EL (cell line): Measurements from ENCODE around the gene CEP43.

Experiments used
- DNase-seq: peaks from one replicate; pipeline ENCODE4 v3.0.0-alpha.2; 2016

CEP43 gene

DNA sequence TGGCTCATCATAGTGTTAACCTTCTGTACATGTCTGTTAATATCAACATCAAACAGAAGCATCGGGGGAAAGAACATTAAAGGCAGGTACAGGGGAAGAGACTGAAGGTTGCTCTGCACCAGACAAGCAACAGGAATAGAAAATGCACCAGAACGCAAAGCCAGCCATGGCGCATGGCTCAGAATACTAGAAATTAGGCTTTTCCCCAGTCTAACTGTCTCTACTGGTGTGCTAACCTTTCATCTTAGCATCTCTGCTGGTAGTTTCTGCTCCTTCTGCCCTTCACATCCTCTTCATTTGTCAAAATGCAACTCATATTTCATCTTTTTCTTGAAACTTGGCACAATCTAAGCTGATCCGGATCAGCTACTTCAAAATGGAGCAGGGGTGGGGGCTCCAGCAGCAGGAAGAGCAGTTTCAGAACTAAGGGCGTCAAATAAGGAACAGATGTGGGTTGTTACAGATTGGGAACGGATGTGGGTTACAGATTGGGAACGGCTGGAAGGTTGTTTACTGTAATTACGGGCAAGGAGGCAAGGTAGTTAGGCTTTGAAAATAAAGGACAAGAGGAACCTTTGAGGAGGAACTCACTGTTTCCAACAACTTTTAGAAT lies 29.7 kb upstream of the CEP43 start:
- no peak for DNase-seq

DNA sequence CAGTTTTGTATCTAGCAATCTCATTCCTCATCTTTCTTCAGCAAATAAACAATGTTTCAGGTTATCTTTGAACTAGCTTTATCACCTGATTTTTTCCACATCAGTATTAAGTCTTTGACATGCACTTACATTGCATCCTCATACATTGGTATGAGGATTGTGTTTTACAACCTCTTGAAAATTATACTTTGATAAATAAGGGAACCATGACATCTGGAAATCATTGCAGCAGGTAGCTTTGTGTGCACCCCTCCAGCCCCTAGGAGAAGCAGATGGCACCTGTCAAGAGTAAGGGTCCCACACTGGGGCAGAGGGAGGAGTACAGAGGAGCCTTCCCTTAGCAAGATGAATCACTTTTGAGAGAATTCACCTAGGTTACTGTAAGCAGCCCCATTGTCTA lies 29.1 kb upstream of the CEP43 start:
- no peak for DNase-seq

DNA sequence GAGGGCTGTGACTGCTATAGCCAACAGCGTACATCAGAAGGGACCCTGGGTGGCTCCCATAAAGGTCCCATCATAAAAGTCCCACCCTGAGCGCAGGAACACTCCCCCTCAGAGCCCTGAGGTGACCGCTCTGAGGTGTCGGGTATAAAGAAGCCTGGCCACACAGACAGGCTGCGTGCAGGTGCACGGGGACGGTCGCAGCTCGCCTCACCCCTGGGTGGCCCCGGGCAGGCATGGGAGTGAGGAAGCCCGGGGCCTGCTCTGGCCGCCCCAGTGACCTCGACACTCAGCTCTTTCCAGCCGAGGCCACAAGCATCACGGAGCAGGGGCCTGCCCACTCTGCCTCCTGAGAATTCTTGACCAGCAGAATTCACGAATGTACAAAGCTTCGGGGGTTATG lies 28.4 kb upstream of the CEP43 start:
- DNase-seq = no peak

DNA sequence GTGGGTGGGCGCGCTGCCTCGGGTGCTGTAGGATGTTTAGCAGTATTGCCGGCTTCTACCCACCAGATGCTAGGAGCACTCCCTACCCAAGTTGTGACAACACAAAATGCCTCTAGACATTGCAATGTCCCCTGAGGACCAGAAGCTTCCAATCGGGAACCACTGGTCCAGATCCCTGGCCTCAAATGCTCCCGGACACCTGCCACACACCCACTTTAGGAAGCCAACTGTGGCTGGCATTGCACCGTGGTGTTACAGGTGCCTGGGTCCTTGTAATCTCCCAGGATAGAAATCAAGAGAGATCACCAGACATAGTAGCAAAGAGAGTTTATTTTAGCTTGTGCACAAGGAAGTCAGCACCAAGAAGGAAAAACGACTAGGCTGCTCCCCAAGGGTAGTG lies 27.9 kb upstream of the CEP43 start:
- no peak for DNase-seq

DNA sequence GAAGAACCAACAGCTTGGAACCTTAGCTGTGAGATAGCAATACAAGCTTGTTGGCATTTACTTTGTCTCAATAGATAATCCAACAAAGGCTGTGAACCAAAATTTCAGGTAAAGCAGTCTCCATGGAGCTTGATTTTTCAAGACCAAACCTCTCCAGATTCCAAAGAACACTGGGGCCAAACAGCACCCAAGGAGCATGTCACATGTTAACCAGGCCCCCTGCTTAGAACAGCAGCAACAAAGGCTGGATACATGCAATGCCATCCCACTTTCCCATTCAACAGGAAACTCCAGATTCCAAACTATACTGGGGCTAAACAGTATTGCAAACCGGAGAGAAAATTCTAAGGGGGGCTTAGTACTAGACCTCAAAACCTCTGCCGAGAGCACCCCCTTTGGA lies 27.1 kb upstream of the CEP43 start:
- no peak for DNase-seq

DNA sequence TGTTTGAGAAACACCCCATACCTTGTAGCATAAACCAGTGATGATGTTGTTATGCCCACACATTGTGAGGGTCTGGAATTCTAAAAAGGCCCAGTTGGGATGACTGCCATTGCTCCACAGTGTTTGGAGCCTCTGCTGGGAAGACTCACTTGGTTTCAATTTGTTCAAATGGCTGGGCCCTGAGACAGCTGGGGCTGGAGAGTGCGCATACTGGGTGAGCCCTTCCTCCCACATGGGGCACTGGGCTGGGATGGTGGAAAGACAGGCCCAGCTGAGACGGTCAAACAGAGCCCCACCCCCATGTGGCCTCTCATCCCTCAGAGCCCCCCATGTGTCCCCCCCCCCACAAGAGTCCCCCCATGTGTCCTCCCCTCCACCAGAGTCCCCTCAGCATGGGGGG lies 22.6 kb upstream of the CEP43 start:
- DNase-seq = no peak

DNA sequence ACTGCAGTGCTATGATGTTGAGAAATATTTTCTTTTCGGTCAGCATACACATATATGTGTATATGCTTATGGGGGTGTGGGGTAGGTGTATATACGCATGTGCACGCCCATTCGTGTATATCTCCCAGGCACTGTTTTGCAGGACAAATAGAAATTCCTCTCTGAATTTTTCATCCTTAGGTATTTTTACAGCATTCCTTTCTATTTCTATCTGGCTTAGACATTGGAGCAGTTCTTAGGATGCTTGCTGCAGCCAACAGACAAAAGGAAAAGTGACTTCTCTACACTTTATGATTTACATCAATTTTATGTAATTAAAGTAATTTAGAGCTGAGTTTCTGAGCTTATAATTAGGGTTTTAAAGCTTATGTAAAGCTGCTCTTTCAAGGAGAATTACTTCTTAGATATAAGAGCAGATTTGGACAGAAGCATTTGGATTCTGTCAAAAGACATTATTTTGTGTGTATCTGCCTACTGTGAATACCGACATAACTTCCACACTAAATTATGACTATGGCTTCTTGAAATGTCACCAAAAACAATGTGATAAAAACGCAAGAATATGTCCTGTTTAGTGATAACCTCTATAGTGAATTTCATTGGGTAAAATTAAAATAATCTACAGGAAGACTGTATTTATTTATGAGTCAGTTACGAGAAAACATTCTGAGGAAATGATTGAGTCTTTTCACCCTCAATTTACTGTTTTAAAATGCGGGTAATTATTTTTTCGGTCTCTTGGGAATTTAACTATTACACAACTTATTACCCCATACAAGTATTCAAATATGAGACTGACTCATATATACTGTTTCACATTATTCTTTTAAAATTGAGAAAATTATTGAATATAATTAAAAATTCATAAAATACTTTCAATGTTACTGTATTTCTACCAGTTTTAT lies 21.3 kb upstream of the CEP43 start:
- DNase-seq = no peak

DNA sequence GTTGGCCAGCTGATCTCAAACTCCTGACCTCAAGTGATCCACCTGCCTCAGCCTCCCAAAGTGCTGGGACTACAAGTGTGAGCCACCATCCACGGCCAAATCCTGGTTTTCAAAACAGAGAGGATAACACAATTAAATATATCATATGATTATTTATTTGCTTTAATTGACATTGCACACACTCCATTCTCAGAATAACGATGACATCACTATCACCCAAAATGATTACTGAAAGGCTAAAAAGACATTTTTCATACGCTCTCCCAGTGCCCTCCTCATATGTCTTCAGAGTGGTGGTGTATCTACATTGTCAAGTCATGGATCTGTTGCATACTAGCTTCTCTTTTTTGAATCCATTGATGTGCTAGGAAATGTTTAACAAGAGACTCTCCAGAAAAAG lies 18.5 kb upstream of the CEP43 start:
- no peak for DNase-seq

DNA sequence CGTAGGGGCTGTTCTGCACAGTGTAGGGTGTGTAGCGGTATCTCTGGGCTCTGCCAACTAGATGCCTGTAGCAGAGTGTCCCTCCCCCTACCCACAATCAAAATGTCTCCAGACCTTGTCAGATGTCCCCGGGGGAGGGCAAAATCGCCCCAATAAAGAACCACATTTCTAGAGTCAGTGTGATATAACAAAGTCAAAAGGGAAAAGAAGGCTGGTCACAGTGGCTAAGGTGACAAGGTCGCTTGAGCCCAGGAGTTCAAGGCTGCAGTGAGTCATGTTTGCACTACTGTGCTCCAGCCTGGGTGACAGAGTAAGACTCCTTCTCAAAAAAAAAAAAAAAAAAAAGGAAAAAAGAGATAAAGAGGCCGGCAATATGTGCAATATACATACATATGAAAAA lies 11.7 kb upstream of the CEP43 start:
- DNase-seq = no peak

DNA sequence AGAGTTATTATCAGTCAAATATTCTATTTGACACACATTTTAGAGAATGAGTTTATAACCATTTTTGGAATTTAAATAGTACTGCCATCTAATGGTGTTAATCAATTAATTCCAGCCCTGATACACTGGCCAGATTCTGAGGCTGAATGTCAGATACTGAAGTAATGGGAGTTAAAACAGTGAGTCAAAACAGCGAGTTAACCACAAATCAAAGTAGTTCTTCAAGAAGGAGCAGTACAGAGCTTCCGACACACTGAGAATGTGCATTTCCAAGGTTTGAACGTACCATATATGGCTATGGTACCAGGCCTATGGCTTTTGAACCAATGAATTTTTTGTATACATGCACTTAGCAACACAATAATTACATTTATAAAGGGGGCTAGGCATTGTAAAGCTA lies 11.3 kb upstream of the CEP43 start:
- DNase-seq = no peak

DNA sequence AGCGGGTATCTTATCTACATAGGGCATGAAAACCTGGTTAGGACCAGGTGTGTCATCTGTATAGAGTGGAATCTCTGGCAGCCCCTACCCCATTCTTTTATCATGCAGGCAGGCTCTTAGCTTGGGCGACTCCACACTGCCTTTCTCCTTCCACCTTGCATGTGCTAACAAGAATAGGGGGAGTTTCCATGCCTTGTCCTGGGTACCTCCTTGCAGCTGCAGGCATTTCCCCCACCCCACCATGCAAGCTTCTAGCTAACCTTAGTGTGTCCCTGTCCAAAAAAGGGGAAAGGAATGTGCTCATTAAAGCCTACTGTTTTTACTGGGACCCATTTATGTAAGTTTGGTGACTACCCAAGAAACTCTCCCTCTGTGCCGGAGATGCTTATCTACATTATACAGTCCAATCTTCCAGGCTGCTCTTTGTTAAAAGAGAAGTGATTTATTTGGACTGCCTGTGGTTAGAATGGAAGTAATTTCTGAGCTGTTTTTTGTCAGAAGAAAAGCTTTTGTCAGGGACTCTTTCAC lies 10.5 kb upstream of the CEP43 start:
- no peak for DNase-seq

DNA sequence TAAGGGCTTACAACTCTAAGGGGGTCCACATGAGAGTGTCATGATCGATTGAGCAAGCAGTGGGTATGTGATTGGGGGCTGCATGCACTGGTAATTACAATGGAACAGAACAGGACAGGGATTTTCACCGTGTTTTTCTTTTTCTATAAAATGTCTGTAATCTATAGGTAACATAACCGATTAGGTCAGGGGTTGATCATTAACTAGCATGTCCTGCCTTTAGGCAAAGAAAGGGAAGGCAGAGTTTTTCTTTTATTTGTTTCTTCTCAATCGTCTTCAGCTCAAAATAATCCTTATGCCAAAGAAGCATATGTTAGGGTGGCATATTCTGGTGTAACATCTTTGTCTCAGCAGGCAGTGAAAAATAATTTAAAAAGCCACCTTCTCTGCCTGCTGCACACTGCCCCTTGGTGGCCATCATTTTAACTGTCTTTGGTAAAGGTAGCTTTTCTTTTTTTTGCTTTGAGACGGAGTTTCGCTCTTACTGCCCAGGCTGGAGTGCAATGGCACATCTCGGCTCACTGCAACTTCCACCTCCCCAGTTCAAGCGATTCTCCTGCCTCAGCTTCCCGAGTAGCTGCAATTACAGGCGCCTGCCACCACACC lies 9.7 kb upstream of the CEP43 start:
- peak; percentile 23 for DNase-seq

DNA sequence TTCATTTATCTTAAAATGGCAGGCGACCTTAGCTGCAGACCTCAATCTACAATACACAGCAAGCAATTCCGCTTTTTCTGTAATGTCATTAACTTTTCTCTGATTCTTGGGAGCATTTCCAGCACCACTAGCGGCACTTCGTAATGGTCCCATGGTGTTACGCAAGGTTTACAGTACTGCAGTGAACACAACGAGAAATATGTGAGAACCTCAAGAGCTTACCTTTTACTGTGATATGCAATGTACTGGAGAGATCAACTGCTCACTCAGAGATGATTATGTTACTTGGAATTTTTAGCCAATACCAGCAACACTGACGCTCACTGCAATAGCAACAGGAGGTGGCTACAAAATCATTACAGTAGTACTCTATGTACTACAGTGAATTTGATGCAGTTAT lies 2.8 kb upstream of the CEP43 start:
- peak; percentile 38 for DNase-seq

DNA sequence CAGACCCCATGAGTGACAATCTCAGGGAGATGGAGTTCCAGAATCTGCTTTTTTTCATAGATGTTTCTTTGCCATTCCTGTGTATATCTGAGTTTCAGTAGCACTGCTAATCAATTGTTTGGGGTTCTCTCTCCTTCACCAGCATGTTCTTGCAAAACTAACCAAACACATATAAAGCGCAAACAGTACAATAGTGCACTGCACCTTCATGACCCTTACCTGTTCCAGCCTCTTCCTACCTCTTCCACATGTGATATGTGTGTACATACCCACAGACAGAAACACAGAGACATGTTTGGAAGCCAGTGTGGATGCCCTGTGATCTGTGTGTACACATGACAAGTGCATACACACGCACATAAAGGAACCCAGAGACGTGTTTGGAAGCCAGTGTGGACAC lies 1.8 kb upstream of the CEP43 start:
- no peak for DNase-seq

DNA sequence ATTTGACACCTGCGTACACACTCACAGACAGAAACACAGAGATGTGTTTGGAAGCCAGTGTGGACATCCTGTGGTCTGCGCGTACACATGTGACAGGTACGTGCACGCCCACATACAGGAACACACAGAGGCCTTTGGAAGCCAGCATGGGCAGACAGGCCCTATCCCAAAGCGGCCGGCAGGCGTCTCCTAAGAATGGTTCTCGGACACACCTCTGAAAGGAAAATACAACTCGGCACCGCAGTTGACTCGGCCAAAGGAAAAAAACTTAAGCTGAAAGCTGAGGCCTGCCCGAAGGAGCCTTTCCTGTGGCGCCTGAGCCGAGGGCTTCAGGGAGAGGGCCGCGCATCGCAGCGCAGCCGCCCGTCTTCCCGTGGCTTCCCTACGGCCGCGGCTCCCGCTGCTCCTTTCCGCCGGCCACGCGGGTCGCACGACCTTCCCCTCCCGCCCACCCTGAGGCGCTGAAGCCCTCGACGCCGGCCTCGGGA lies 1.4 kb upstream of the CEP43 start:
- DNase-seq = peak; percentile 75

DNA sequence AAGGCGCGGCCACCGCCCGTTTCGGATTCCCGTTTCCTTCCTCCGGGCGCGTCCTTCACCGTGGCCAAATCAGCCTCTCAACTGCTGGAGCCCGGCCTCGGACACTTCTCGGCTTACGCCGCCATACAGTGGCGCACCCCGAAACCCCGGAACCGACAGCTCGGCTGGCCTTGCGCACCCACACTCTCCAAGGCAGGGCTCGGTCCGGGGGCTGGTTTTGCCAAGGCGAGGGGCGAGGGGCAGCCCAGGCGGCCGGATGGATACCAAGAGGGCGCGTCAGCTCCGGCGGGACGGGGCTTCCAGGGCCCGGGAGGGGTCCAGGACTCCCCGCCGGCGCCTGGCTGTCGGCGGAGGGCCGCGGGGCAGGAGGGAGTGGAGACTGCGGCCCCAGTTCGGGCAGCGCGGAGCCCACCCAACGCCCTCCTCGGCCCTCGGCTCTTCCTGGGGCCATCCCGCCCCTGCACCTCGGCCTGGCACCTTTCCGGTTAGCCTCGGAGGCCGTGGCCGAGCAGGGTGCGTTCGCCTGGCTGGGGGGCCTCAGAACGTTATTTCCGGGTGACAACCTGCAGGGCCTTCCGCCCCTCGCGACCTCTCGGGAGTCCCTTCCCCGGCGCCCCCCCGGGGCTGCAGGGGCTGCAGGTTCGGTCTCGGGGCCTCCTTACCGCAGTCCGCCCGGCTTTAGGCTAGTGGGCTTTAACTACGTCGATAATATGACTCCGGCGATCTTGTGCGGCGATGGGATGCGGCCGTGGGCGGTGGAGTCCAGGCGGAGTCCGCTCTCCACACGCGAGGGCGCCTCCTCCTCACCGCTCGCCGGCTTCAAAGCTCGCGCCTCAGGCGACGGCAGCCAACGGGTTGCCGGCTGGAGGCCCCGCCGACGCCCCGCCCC lies 697 bp upstream of the CEP43 start:
- peak; percentile 26 for DNase-seq

DNA sequence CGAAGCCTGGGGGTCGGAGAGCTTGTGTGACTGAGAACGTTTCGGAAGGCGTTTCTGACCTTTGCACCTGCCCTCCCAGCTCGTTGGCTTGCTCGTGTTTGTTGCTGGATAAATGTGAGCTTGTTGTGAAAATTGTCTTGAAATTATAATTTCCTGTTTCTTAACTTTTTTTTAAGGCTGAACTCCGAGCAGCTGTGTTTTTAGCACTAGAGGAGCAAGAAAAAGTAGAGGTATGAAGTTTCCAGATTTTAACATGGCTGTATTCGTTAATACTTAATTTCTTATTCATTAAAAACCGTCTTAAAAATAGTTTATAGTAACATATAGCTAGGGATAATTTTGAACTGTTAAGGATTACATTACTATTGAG lies 672 bp downstream of the CEP43 start:
- no peak for DNase-seq

DNA sequence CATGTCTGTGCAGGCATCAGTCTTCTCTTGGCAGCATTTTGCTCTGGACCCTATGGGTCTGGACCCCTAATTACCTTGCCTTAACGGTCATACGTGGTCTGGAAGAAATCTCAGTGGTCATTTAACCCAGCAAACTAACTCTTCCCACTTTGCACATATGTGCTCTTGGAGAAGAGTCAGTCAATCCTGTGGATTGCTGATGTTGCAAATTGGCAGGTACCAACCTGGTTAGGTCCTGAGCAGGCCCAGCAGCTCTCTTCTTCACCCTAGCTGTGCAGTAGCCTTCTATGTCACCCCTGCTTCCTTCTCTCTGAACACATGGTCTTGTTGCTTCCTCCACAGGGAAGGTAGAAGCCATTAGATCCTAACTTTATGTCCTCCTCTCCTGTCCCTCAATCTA lies 1.6 kb downstream of the CEP43 start:
- DNase-seq = no peak

DNA sequence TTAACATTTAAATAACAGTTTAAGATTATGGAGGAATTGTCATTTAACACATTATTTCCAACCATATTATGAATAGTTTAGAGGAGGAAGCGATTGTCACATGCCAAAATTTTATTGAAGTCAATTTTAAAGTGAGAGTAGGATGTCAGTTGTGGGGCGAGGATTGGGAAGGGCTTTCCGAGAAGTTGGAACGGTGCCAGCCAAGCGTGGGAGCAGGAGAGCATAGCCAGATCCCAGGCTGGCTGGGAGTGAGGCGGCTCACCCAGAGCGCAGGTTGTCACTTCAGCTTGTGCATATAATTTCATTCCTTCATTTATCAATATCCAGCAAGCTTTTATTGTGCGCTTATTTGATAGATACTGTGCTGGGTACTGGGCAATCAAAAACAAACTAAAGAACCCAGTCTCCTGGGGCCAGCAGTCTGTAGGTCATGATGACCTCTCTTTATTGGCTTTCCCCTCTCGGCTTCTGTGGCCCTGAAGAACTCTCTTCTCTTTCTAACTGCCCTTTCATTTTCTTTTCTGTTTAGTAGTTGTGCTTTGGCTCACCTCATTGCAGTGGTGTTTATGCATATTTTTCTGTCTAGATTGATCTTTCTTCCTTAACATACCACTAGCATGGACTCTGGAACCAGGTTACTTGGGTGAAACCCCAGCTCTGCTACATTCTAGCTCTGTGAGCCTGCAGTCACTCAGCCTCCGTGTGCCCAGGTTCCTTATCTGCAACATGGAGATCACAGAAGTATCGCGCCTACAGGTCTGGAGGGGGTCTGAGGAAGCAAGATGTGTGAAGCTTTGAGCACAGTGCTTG lies 6.4 kb downstream of the CEP43 start:
- no peak for DNase-seq

DNA sequence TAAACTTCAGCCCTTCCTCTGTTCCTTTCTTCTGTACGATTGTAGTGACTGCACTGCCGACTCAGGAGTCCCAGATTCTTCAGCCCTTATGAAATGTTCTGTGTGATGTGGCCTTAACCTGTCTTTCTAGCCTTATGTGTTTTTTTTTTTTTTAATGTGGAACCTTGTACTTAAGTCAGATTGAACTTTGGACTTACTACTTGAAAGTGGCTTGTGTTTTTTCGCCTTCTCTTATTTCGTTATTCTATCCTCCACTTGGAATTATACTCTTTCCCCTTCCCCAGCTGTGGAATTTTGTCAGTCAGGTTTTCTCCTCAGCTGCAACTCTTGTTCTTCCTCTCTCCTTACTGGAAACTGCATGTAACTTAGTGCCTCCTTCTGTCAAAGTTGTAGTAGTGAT lies 8.8 kb downstream of the CEP43 start:
- DNase-seq = no peak

DNA sequence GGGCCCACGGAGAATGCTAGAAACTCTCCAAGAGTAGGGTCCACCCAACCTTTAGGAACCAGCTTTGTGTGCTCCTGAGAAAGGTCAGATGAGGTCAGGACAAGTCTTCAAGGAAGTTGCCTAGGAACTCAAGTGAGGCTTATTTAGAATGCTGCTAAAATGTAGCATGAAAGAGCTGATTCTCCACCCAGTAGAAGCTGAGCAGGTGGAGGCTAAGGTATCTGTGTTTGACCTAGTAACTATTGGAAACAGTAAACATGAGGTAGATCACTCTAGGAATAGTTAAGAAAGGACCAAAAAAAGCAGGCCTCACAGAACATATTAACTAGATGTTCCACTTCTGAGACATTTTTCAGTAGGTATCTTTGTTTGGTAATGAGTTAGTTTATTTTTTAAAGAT lies 13.9 kb downstream of the CEP43 start:
- DNase-seq = no peak

DNA sequence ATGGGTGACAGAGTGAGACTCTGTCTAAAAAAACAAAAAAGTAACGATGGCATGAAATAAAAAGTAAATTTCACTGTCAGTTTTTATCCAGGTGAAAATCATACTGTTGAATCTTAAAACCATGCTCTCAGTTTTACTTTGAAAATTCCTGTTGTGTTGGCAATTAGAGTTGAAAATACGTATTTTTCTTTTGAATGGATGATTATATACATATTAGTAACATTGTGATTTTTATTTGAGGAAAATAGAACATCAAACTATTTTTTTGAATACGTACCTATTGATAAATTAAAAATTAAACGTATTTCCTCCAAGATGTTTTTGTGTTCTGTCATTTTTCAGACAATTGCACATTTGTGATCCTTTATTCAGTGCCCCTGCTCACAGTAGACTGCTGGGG lies 14.7 kb downstream of the CEP43 start:
- no peak for DNase-seq
